Esophagus muscularis mucosa (tissue), 4 donors: ENCODE data around the gene WDR89. TPM values are rescaled to one million over a fixed set of nuclear protein-coding genes. Genes with fewer than 3 reads are reported as not detected.

ENCODE experiments used
- DNase-seq: peaks from one replicate; pipeline ENCODE4 v3.0.0-alpha.2; 2017; ENCODE audit errors: extremely low spot score
- H3K27ac ChIP-seq, 4 donors: fragments of 200-600 bp; sonication (generic); replicated peaks in 1 of 4; 1 replicate in 3 of 4; 2 replicates in 1 of 4; pipeline ENCODE4 v1.5.1; 2016 to 2019; ENCODE audit warnings: mild to moderate bottlenecking in 1 of 4
- H3K27me3 ChIP-seq, 4 donors: fragments of 200-600 bp; sonication (generic); one replicate each; pipeline versions ENCODE4 v1.5.1 to v1.6.0; 2016 to 2019
- H3K36me3 ChIP-seq, 4 donors: fragments of 200-600 bp; sonication (generic); one replicate each; pipeline ENCODE4 v1.5.1; 2016 to 2019
- H3K4me1 ChIP-seq, 4 donors: fragments of 200-600 bp; sonication (generic); one replicate each; pipeline ENCODE4 v1.5.1; 2016 to 2019
- H3K4me3 ChIP-seq, 4 donors: fragments of 200-600 bp; sonication (generic); 1 replicate in 2 of 4; 2 replicates in 2 of 4; pipeline ENCODE4 v1.5.1; 2016 to 2019; ENCODE audit warnings: mild to moderate bottlenecking in 4 of 4, moderate library complexity in 1 of 4
- H3K9me3 ChIP-seq, 4 donors: fragments of 200-600 bp; sonication (generic); 1 replicate in 3 of 4; 2 replicates in 1 of 4; pipeline ENCODE4 v1.5.1; 2016 to 2019
- CTCF ChIP-seq, 3 experiments: fragments of 200-600 bp in 2 of 3; fragments of 450-650 bp in 1 of 3; sonication (generic) in 2 of 3; IDR thresholded peaks; one replicate each; pipeline ENCODE4 v1.5.1; 2017 to 2019; ENCODE audit warnings: antibody characterized with exemption in 3 of 3, mild to moderate bottlenecking in 2 of 3, moderate library complexity in 1 of 3
- EP300 ChIP-seq: sonication (generic); formaldehyde crosslinking; IDR thresholded peaks from one replicate; pipeline ENCODE4 v1.6.1; 2017; ENCODE audit warnings: antibody characterized with exemption
- POLR2A ChIP-seq: fragments of 450-650 bp; IDR thresholded peaks from one replicate; pipeline ENCODE4 v1.6.1; 2017; ENCODE audit warnings: antibody characterized with exemption, moderate library complexity, mild to moderate bottlenecking, low read depth
- POLR2AphosphoS5 ChIP-seq, 2 donors: sonication (generic); formaldehyde crosslinking; IDR thresholded peaks; one replicate each; pipeline ENCODE4 v1.6.1; 2017; ENCODE audit warnings: antibody characterized with exemption in 2 of 2
- WGBS: methylation state at CpG from one replicate; pipeline ENCODE4 v1.1.5; 2018; 5-methylcytosine and 5-hydroxymethylcytosine counted together
- intact Hi-C: fragments of 100-400 bp; cut with DNase I; formaldehyde crosslinking; loops from one replicate; pipeline ENCODE4 v1.15.1; 2023
- total RNA-seq, 4 donors: library from RNA; depleted of rRNA; stranded (reverse); fragments of >200 nt; gene quantifications; one replicate each; pipeline versions ENCODE4 v1.1.0 to v1.2.1, GENCODE V29; 2016

WDR89 gene
- 1 to 10 TPM; 4.5 to 9.6 (median 6.9) TPM for total RNA-seq

- whole genome bisulfite sequencing: under 1% methylated on average over 30 of the region's 60 CpGs
- peak; percentile 100 for DNase-seq
- H3K9me3 ChIP-seq: no peaks in the 10 kb centered on the region
- H3K36me3 ChIP-seq: no peaks in the 10 kb centered on the region
- intact Hi-C loops: loop anchor here (5.0 to 10.0 kb wide), 4 partner anchors 86 to 254 kb away; partner anchors contain the start of genes PPP2R5E and SGPP1
- peaks cover 5 to 17% (median 16%) of the 10 kb centered on the region in 4 donors for H3K4me1 ChIP-seq
- H3K4me3 ChIP-seq: peak within 1 kb of the TSS; percentile 63 to 77 (median 68)
- no peaks in the 10 kb centered on the region for H3K27me3 ChIP-seq
- TF ChIP-seq POLR2AphosphoS5 (IDR thresholded peaks at IDR 0.05) (peak; percentile 79 to 82), EP300 (no peak), POLR2A (no peak), CTCF (IDR thresholded peaks at IDR 0.05) (peak; percentile 67 to 88 (median 68))
- H3K27ac ChIP-seq: peak within 1 kb of the TSS; percentile 89 to 93 (median 92)
Observed at GRCh38 chr14:63641473-63642228, at the start of gene WDR89. Gene WDR89 (minus strand): TSS chr14:63641871. CDS start chr14:63599942, 41,929 bp downstream.

GRCh38 chr14:63689132-63689531, 47.5 kb upstream of the WDR89 start:
- intact Hi-C loops: no loop called here
- WGBS: 94% methylated on average over 3 of the region's 3 CpGs
- no peaks in the 10 kb centered on the region for H3K4me1 ChIP-seq
- no peak overlapping the region for H3K4me3 ChIP-seq
- TF ChIP-seq CTCF (IDR thresholded peaks at IDR 0.05) (no peak), EP300 (no peak), POLR2AphosphoS5 (IDR thresholded peaks at IDR 0.05) (no peak), POLR2A (no peak)
- no peak overlapping the region for H3K27ac ChIP-seq
- H3K9me3 ChIP-seq: no peaks in the 10 kb centered on the region
- no peaks in the 10 kb centered on the region for H3K27me3 ChIP-seq
- peaks cover 0 to 24% (median 11%) of the 10 kb centered on the region in 4 donors for H3K36me3 ChIP-seq
- DNase-seq: no peak

GRCh38 chr14:63686926-63687325, 45.3 kb upstream of the WDR89 start:
- Histone ChIP-seq H3K27me3 (no peaks in the 10 kb centered on the region), H3K27ac (no peak overlapping the region), H3K36me3 (peaks cover 0 to 17% (median 4%) of the 10 kb centered on the region in 4 donors), H3K9me3 (no peaks in the 10 kb centered on the region), H3K4me1 (no peaks in the 10 kb centered on the region), H3K4me3 (no peak overlapping the region)
- intact Hi-C loops: no loop called here
- TF ChIP-seq POLR2AphosphoS5 (IDR thresholded peaks at IDR 0.05) (no peak), POLR2A (no peak), EP300 (no peak), CTCF (IDR thresholded peaks at IDR 0.05) (no peak)
- DNase-seq: no peak

- no peak for TF ChIP-seq CTCF (IDR thresholded peaks at IDR 0.05)
- TF ChIP-seq POLR2A: no peak
- no peak for TF ChIP-seq EP300
- TF ChIP-seq POLR2AphosphoS5 (IDR thresholded peaks at IDR 0.05): no peak
- H3K27ac ChIP-seq: no peak overlapping the region
- no peak for DNase-seq
- peaks cover 0 to 17% (median 4%) of the 10 kb centered on the region in 4 donors for H3K36me3 ChIP-seq
- WGBS: 95% methylated on average over 1 of the region's 1 CpG
- intact Hi-C loops: no loop called here
- H3K4me1 ChIP-seq: no peaks in the 10 kb centered on the region
- no peak overlapping the region for H3K4me3 ChIP-seq
- no peaks in the 10 kb centered on the region for H3K27me3 ChIP-seq
- no peaks in the 10 kb centered on the region for H3K9me3 ChIP-seq
Observed at GRCh38 chr14:63685401-63685800, 43.7 kb upstream of the WDR89 start.
